ENCODE measurements around the gene EIPR1. TPM values are rescaled to one million over a fixed set of nuclear protein-coding genes. Genes with fewer than 3 reads are reported as not detected.

The EIPR1 gene
- total RNA-seq, 4 donors from 2014 or later = 26.1 to 51.6 (median 40.0) TPM

- Histone ChIP-seq H3K4me1 (no peaks in the 10 kb centered on the region), H3K36me3 (no peaks in the 10 kb centered on the region), H3K4me3 (replicated peaks in 1 of 3) (no peak overlapping the region), H3K27ac (no peak overlapping the region), H3K27me3 (no peaks in the 10 kb centered on the region), H3K9me3 (no peaks in the 10 kb centered on the region)
- no peak for TF ChIP-seq POLR2A (IDR thresholded peaks at IDR 0.05)
- no peak for TF ChIP-seq CTCF (IDR thresholded peaks at IDR 0.05)
- WGBS, 2 donors = 81 to 82% methylated on average over 10 of the region's 10 CpGs
- no peak for DNase-seq
- intact Hi-C loops (cut with DNase I) = no loop called here
Observed at GRCh38 chr2:3214806-3215404, 162.7 kb downstream of the EIPR1 start.

DNA sequence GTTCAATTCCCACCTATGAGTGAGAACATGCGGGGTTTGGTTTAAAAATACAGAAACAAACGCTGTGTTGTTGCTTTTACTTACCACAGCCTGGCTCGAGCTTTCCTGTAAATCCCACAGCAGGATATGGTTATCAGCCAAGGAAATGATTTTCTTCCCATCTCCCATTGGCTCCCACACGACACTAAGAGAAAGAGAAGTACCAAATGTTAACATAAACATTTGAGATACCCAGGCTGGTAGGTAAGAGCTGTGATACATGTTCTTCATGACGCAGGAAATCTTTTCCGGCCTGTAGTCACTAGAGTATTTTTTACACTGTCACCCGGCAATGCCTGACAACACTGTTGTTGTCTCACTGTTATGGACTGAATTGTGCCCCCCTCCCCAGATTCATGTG lies 163.6 kb downstream of the EIPR1 start:
- no peaks in the 10 kb centered on the region for H3K9me3 ChIP-seq
- no peak overlapping the region for H3K27ac ChIP-seq
- 87 to 92% methylated on average over 7 of the region's 7 CpGs for WGBS, 2 donors
- TF ChIP-seq POLR2A (IDR thresholded peaks at IDR 0.05) = no peak
- TF ChIP-seq CTCF (IDR thresholded peaks at IDR 0.05) = no peak
- no peak for DNase-seq
- no peaks in the 10 kb centered on the region for H3K36me3 ChIP-seq
- no peaks in the 10 kb centered on the region for H3K27me3 ChIP-seq
- no peak overlapping the region for H3K4me3 ChIP-seq (replicated peaks in 1 of 3)
- intact Hi-C loops (cut with DNase I) = no loop called here
- no peaks in the 10 kb centered on the region for H3K4me1 ChIP-seq

DNA sequence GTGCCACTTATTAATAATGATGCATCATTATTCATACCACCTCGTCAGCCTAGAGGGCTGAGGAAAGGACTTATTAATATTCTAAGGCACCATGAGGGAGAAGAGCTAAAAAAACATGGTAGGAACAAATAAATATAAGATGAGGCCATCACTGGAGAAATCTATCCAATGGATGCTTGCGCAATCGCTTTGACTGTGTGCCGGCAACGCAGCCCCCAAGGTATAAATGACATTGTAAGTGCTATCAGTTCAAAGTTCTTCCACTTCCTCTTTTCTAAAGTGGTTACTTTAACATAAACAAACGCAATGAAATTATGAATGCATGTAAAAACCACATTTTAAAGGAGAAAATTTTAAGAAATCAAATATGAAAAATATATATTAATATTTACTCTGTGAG lies 164.6 kb downstream of the EIPR1 start:
- intact Hi-C loops (cut with DNase I) = no loop called here
- no peaks in the 10 kb centered on the region for H3K4me1 ChIP-seq
- H3K4me3 ChIP-seq (replicated peaks in 1 of 3) = no peak overlapping the region
- 96 to 98% methylated on average over 6 of the region's 6 CpGs for WGBS, 2 donors
- H3K27me3 ChIP-seq = no peaks in the 10 kb centered on the region
- H3K36me3 ChIP-seq = no peaks in the 10 kb centered on the region
- no peak for DNase-seq
- no peak overlapping the region for H3K27ac ChIP-seq
- H3K9me3 ChIP-seq = no peaks in the 10 kb centered on the region
- TF ChIP-seq POLR2A (IDR thresholded peaks at IDR 0.05) (no peak), CTCF (IDR thresholded peaks at IDR 0.05) (no peak)

GRCh38 chr2:3212061-3212362 lies 165.6 kb downstream of the EIPR1 start:
- DNase-seq = no peak
- intact Hi-C loops (cut with DNase I) = no loop called here
- Histone ChIP-seq H3K4me3 (replicated peaks in 1 of 3) (no peak overlapping the region), H3K27ac (no peak overlapping the region), H3K9me3 (no peaks in the 10 kb centered on the region), H3K27me3 (no peaks in the 10 kb centered on the region), H3K4me1 (no peaks in the 10 kb centered on the region), H3K36me3 (no peaks in the 10 kb centered on the region)
- TF ChIP-seq POLR2A (IDR thresholded peaks at IDR 0.05) (no peak), CTCF (IDR thresholded peaks at IDR 0.05) (no peak)
- WGBS, 2 donors = 94 to 96% methylated on average over 5 of the region's 5 CpGs

- no peaks in the 10 kb centered on the region for H3K4me1 ChIP-seq
- WGBS, 2 donors = 87 to 89% methylated on average over 26 of the region's 26 CpGs
- H3K36me3 ChIP-seq = no peaks in the 10 kb centered on the region
- no peak overlapping the region for H3K27ac ChIP-seq
- intact Hi-C loops (cut with DNase I) = no loop called here
- H3K27me3 ChIP-seq = no peaks in the 10 kb centered on the region
- TF ChIP-seq CTCF (IDR thresholded peaks at IDR 0.05) (no peak), POLR2A (IDR thresholded peaks at IDR 0.05) (no peak)
- DNase-seq = no peak
- no peak overlapping the region for H3K4me3 ChIP-seq (replicated peaks in 1 of 3)
- H3K9me3 ChIP-seq = no peaks in the 10 kb centered on the region
Observed at GRCh38 chr2:3211256-3212060, 166.2 kb downstream of the EIPR1 start.
